OCI-LY1 (cell line): ENCODE results near the gene ZSWIM7.

Source experiments
- H2AFZ ChIP-seq: fragments of 200-600 bp; sonication (generic), shearing (Covaris generic); 2 replicates; pipeline ENCODE4 v1.6.0; 2014; ENCODE audit warnings: antibody characterized with exemption, mild to moderate bottlenecking, low read length
- H3F3A ChIP-seq: fragments of 200-600 bp; sonication (generic), shearing (Covaris generic); 2 replicates; pipeline ENCODE4 v1.6.0; 2014; ENCODE audit warnings: mild to moderate bottlenecking, antibody characterized with exemption, low read length, moderate library complexity; ENCODE audit not compliant: insufficient read depth
- H3K27ac ChIP-seq: fragments of 200-600 bp; sonication (generic); 2 replicates; pipeline ENCODE4 v1.5.1; 2014; ENCODE audit warnings: low read length, mixed run types, mild to moderate bottlenecking, low read depth; ENCODE audit not compliant: poor library complexity, severe bottlenecking
- H3K27me3 ChIP-seq: fragments of 200-600 bp; sonication (generic); 2 replicates; pipeline ENCODE4 v1.6.0; 2014; ENCODE audit warnings: antibody characterized with exemption, mild to moderate bottlenecking, low read length, moderate library complexity; ENCODE audit not compliant: insufficient read depth
- H3K36me3 ChIP-seq: fragments of 200-600 bp; sonication (generic); 2 replicates; pipeline ENCODE4 v1.6.1; 2014; ENCODE audit warnings: mild to moderate bottlenecking, antibody characterized with exemption, low read length, moderate library complexity, mixed read lengths; ENCODE audit not compliant: insufficient read depth
- H3K4me1 ChIP-seq: fragments of 200-600 bp; sonication (generic); 2 replicates; pipeline ENCODE4 v1.5.1; 2014; ENCODE audit warnings: mild to moderate bottlenecking, low read length, moderate library complexity; ENCODE audit not compliant: insufficient read depth, severe bottlenecking
- H3K4me2 ChIP-seq: fragments of 200-600 bp; sonication (generic), shearing (Covaris generic); 2 replicates; pipeline ENCODE4 v1.6.1; 2014; ENCODE audit warnings: low read length
- H3K4me3 ChIP-seq: fragments of 200-600 bp; sonication (generic); 2 replicates; pipeline ENCODE4 v1.5.1; 2014; ENCODE audit warnings: low read length, low read depth, mild to moderate bottlenecking, mixed read lengths; ENCODE audit not compliant: poor library complexity, severe bottlenecking
- H3K79me2 ChIP-seq: fragments of 200-600 bp; shearing (Covaris generic); 2 replicates; pipeline ENCODE4 v1.6.1; 2016; ENCODE audit warnings: mixed run types, low read length, mixed read lengths; ENCODE audit not compliant: insufficient read depth
- H3K9ac ChIP-seq: fragments of 200-600 bp; sonication (generic), shearing (Covaris generic); 2 replicates; pipeline ENCODE4 v1.6.1; 2014; ENCODE audit warnings: mild to moderate bottlenecking, low read length, mixed read lengths
- H3K9me2 ChIP-seq: fragments of 200-600 bp; sonication (generic), shearing (Covaris generic); 2 replicates; pipeline ENCODE4 v1.6.1; 2014; ENCODE audit warnings: low read depth, mild to moderate bottlenecking, low read length, mixed read lengths
- H3K9me3 ChIP-seq: fragments of 200-600 bp; shearing (Covaris generic); 2 replicates; pipeline ENCODE4 v1.6.1; 2014; ENCODE audit warnings: low read length, mixed read lengths
- H4K20me1 ChIP-seq: fragments of 200-600 bp; sonication (generic), shearing (Covaris generic); 2 replicates; pipeline ENCODE4 v1.6.0; 2016; ENCODE audit warnings: mild to moderate bottlenecking, low read length; ENCODE audit not compliant: insufficient read depth
- EZH2 ChIP-seq: fragments of 200-600 bp; sonication (generic), shearing (Covaris generic); IDR thresholded peaks from 2 replicates; pipeline ENCODE4 v1.8.0; 2017; ENCODE audit warnings: borderline replicate concordance, mixed run types, mild to moderate bottlenecking, antibody characterized with exemption, low read length, moderate library complexity, mixed read lengths
- TF ChIP-seq, protein P1 (sequence below): fragments of 200-600 bp; sonication (generic), shearing (Covaris generic); IDR thresholded peaks from 2 replicates; pipeline ENCODE4 v1.5.1; 2017; ENCODE audit warnings: mild to moderate bottlenecking, antibody characterized with exemption, low read length, moderate library complexity, mixed read lengths

Gene ZSWIM7

DNA sequence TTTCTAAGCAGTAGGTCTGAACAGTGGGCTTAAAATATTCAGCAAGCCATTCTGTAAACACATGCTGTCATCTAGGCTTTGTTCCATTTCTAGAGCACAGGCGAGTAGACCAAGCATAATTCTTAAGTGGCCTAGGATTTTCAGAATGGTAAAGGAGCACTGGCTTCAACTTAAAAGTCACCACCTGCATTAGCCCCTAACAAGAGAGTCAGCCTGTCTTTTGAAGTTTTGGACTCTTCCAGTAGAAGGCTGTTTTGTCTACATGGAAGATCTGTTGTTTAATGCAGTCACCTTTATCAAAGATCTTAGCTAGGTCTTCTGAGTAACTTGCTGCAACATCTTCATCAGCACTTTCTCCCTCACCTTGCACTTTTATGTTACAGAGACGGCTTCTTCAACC is 36.8 kb upstream of the ZSWIM7 start:
- H4K20me1 ChIP-seq, result no peaks in the 10 kb centered on the region
- H3K9me3 ChIP-seq, result no peaks in the 10 kb centered on the region
- H3K4me1 ChIP-seq, result no peaks in the 10 kb centered on the region
- no peak overlapping the region for H3K27ac ChIP-seq
- peaks cover 87% of the 10 kb centered on the region for H3K36me3 ChIP-seq
- H3K4me2 ChIP-seq, result no peak overlapping the region
- H2AFZ ChIP-seq, result no peak overlapping the region
- no peaks in the 10 kb centered on the region for H3K79me2 ChIP-seq
- no peaks in the 10 kb centered on the region for H3K27me3 ChIP-seq
- H3K9me2 ChIP-seq, result no peaks in the 10 kb centered on the region
- H3K9ac ChIP-seq, result no peak overlapping the region
- TF ChIP-seq, protein P1, sequence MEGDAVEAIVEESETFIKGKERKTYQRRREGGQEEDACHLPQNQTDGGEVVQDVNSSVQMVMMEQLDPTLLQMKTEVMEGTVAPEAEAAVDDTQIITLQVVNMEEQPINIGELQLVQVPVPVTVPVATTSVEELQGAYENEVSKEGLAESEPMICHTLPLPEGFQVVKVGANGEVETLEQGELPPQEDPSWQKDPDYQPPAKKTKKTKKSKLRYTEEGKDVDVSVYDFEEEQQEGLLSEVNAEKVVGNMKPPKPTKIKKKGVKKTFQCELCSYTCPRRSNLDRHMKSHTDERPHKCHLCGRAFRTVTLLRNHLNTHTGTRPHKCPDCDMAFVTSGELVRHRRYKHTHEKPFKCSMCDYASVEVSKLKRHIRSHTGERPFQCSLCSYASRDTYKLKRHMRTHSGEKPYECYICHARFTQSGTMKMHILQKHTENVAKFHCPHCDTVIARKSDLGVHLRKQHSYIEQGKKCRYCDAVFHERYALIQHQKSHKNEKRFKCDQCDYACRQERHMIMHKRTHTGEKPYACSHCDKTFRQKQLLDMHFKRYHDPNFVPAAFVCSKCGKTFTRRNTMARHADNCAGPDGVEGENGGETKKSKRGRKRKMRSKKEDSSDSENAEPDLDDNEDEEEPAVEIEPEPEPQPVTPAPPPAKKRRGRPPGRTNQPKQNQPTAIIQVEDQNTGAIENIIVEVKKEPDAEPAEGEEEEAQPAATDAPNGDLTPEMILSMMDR, result no peak
- no peak for TF ChIP-seq EZH2
- no peaks in the 10 kb centered on the region for H3F3A ChIP-seq
- no peak overlapping the region for H3K4me3 ChIP-seq

DNA sequence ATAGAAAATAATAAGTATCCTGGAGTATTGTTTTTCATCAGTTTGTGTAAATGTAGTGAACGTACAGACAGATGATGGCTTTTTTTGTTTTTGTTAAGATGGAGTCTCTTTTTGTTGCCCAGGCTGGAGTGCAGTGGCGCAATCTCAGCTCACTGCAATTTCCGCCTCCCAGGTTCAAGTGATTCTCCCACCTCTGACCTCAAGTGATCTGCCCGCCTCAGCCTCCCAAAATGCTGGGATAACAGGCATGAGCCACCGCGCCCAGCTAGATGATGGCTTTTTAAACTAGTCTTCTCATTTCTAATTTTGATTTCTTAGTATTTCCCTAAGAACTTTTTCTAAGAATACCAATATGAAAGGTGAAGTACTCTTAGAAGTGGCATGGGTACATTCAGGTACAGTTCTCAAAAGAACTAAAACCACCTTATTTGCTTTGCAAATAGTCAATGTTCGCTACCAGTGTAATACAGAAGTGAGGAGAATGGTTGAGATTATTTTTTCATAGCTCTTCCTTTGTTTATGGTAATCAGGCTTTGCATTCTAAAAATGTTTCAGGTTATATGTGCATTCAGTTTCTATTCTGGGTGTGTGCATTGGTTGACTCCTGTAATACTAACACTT is 34.3 kb upstream of the ZSWIM7 start:
- no peaks in the 10 kb centered on the region for H3F3A ChIP-seq
- no peak overlapping the region for H2AFZ ChIP-seq
- H3K36me3 ChIP-seq, result peaks cover 100% of the 10 kb centered on the region
- H3K4me1 ChIP-seq, result no peaks in the 10 kb centered on the region
- H3K4me3 ChIP-seq, result no peak overlapping the region
- no peaks in the 10 kb centered on the region for H3K9me2 ChIP-seq
- H4K20me1 ChIP-seq, result no peaks in the 10 kb centered on the region
- no peak overlapping the region for H3K27ac ChIP-seq
- no peaks in the 10 kb centered on the region for H3K27me3 ChIP-seq
- TF ChIP-seq EZH2, result no peak
- TF ChIP-seq, protein P1, result no peak
- no peaks in the 10 kb centered on the region for H3K9me3 ChIP-seq
- no peaks in the 10 kb centered on the region for H3K79me2 ChIP-seq
- H3K4me2 ChIP-seq, result no peak overlapping the region
- H3K9ac ChIP-seq, result no peak overlapping the region

DNA sequence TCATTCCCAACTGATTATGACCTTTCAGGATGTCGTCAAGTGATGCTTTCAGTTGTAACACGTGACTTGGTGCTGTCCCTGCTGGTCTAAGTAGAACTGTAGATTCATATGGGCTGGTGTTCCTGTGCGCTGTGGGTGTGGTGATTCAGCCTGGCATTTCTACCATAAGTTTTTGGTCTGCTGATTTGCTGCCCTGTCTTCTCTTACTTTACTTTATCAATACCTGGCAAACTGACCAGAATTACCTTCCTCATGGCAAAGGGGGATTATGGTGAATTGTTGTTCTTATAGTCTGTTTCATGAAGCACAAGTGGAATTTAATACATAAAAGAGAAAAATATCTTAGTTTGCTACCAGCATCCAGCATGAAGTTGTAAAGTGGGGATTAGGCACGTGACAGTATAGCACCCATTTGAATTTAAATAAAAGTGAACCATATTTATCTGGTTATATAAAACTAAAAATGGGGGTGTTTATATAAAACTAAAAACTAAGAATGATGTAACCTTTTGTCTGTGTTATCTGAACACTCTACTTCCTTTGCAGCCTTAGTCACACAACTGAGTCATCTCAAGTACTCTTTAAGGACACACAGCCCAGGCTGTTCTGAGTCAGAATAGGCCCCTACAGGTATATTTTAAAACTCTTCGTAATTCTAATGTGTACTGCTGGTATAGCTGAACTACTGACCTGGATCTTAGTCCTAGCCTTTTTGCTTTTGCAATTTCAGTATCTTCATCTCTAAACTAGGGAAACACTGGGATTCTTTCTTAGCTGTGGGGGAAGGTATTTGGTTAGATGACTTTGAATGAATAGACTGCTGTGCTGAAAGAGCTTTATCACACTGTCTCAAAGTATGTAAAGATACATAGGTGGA is 28.4 kb upstream of the ZSWIM7 start:
- Histone ChIP-seq H3K4me1 (no peaks in the 10 kb centered on the region), H3K9me2 (no peaks in the 10 kb centered on the region), H3F3A (no peaks in the 10 kb centered on the region), H3K9ac (no peak overlapping the region), H3K27ac (no peak overlapping the region), H3K79me2 (no peaks in the 10 kb centered on the region), H3K36me3 (peaks cover 100% of the 10 kb centered on the region), H3K27me3 (no peaks in the 10 kb centered on the region), H3K9me3 (no peaks in the 10 kb centered on the region), H3K4me3 (no peak overlapping the region), H2AFZ (no peak overlapping the region), H3K4me2 (no peak overlapping the region), H4K20me1 (no peaks in the 10 kb centered on the region)
- TF ChIP-seq EZH2, result no peak
- TF ChIP-seq, protein P1, result no peak
